DMS79 treated with DMSO at 0.1 percent for 48 hours (cell line): ENCODE measurements around the gene EXOC6B.

Experiments used
- DNase-seq: peaks from one replicate; lab custom pipeline; 2025; lab: John Stamatoyannopoulos, UW

EXOC6B gene

GRCh38 chr2:72144632-72145288 is 681.1 kb downstream of the EXOC6B start:
- peak; percentile 68 for DNase-seq

DNA sequence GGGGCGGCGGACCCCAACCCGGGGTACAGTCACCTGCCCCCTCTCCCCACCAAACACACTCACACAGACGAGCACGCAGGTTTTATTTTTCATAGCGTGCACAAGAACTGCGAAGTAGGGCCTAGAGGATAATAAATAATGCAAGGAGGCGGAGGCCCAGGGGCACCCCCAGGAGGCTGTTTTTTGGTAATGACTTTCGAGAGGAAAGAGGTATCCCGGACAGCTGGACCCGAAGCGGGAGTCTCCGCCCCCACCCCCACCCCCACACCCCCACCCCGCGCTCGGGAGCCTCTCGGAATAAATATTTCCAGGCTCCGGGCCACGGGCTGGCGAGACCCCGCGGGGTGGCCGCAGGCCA is 681.6 kb downstream of the EXOC6B start:
- no peak for DNase-seq

DNA sequence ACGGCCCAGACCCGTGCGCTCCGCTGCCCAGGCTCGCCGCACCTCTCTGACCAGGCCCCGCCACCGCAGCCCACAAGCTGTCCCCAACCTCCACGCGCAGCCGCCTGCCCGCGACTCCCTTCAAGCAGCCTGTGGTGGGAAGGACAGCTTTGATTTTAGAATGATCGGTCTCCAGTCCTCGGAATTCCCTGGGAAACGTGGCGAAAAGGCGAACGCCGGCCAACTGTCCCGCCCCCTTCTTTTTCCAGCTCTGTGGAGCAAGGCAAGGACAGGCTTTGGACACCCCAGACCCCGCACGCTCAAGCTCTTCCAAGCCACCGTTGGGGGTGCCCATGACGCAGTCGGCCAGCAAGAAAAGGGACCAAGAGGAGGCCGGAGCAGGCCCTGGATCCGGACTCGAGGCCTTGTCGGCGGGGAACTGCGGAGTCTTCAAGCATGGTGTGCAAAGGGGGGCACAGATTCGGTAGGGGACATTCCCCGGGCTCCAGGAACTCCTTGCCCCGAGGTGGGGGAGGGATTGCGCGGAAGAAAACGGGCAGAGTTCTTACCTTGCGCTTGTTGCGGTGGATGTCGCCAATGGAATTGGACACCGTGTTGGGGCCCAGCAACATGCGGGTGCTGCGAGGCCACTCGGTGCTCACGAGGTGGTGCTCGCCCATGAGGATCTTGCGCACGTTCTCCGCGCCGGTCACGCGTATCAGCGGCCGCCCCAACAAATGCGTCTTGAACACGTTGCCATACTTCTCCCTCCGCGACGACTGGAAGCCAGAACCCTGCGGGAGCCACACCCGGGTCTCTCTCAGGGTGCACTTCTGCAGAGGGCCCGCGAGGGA is 682.2 kb downstream of the EXOC6B start:
- peak; percentile 30 for DNase-seq

DNA sequence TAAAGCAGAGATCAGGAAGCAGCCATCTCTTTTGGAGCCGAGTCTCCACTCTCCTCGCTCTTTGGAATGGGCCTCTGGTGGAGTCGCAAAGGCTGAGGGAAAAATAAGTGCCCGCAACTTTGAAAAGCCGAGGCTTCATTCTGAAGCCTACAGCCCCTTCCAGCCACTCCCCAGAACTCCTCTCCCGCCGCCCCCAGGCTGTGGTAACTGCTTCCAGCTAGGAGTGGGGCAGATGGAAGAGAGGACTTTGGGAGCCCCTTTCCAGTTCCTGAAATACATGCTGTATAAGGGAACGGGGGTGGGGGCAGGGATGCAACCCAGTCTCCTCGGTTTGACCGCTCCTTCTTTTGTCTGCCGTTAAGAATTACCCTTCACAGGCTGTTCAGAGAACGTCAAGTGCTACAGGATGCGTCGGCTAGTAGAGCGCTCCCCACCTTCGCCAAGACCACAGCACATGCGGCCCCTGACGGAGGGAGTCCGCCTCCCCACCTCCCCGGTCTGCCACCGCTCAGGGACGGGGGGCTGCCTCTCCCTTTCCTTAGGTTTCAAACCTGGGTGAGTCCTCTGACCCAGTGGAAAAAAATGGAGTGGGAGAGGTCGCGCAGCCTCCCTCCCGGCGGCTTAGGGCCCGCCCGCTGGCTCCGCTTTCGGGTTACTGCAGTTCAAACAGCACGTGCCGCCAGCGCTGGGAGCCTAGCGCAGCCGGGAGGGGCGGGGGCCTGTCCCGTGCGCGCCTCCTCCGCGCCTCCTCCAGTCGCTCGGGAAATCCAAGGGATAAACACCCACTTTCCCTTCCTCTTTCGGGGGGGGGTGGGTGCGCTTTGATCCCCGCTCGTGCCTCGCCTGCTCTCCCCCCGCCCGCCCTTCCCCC is 683.0 kb downstream of the EXOC6B start:
- DNase-seq = peak; percentile 34

GRCh38 chr2:72141881-72142451 is 683.9 kb downstream of the EXOC6B start:
- no peak for DNase-seq

GRCh38 chr2:72141032-72141645 is 684.7 kb downstream of the EXOC6B start:
- DNase-seq = no peak

GRCh38 chr2:72140621-72140960 is 685.2 kb downstream of the EXOC6B start:
- no peak for DNase-seq

- DNase-seq = no peak
These were observed 685.8 kb downstream of the EXOC6B start for GRCh38 chr2:72139874-72140620.

DNA sequence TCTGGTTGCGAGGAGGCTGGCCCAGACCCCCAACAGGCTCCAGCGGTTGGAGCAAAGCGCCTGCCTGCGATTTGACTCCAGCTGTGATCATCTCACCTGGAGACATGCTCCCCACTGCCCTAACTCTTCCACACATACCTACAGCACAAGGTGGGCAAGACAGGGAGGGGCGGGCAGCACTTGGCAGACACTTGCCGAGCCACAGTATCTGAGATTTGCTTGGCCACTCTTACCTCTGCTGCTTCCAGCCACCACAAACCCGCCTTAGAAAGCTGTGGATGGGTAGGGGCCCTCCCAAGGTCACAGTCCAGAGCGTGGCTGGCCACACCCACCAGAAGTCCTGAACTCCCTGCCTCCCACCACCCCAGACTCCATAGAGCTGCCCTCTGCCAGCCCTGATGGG is 686.4 kb downstream of the EXOC6B start:
- no peak for DNase-seq

GRCh38 chr2:72138921-72139381 is 686.9 kb downstream of the EXOC6B start:
- no peak for DNase-seq

- no peak for DNase-seq
These were observed 687.6 kb downstream of the EXOC6B start for GRCh38 chr2:72138011-72138881.

DNA sequence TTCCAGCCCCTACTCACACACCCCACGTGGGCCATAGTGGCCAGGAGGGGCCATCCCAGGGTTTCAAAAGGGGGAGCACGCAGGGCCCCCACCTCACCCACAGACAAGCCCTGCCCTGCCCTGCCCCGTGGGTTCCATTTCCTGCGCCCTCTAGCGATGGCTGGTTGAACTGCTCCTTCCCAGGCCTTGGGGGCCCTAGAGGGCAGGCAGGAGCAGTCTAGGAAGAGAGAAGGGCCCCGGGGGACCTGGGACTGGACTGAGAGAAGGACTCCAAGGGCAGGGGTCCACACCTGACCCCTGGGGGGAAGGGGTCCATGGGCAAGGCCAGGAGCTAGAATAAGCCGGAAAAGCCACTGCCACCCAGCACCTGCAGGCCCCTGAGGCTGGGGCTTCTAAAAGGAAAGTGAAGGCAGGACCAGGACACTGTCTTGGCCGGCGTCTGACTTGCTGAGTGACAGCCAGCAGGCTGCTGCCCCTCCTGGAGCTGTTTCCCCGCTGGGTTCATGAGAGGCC is 688.3 kb downstream of the EXOC6B start:
- no peak for DNase-seq

DNA sequence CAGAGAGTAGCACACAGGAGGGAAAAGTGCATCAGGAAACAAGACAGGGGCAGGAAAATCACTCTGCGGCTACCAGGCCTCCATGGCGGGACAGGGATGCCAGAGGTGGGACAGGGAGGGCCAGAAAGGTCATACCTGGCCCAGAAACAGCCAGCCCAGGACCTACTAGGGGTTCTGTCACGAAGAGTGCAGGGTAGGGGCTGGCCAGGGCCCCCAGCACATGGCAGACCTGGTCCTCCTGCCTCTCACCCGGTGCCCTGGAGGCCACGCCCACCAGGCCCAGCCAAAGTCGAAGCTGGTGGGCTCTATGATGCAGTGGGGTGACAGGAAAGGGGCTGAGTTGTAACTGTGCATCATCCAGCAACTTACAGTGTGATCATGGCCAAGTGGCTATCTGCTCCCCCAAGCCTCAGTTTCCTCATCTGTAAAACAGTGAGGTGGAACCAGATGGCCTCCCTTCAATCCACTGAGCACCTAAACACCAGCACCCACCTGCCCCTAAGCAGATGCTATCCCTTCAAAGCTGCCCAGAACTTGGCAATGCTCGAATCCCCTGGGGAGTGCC is 688.8 kb downstream of the EXOC6B start:
- no peak for DNase-seq

- no peak for DNase-seq
These were observed 689.5 kb downstream of the EXOC6B start for GRCh38 chr2:72136331-72136730.

DNA sequence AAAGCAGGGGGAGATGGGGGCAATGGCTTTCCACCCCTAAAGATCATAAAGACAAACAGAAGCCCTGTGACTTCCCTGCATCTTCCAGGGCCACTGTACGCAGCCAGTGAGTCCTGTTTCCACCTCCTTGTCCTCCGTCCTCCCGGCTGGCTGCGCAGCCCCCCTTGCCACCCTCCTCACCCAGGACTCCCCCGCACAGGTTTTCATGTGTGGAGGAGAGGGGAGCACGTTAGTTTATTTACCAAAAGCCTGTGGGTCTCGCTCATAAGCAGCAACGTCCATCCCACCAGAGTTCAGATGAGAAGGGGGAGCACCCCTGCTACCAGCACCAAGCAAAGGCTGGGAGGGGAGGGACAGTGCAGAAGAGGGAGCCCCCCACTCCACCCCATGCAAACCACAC is 689.9 kb downstream of the EXOC6B start:
- DNase-seq = no peak

- DNase-seq = no peak
These were observed 690.6 kb downstream of the EXOC6B start for GRCh38 chr2:72134997-72135800.

DNA sequence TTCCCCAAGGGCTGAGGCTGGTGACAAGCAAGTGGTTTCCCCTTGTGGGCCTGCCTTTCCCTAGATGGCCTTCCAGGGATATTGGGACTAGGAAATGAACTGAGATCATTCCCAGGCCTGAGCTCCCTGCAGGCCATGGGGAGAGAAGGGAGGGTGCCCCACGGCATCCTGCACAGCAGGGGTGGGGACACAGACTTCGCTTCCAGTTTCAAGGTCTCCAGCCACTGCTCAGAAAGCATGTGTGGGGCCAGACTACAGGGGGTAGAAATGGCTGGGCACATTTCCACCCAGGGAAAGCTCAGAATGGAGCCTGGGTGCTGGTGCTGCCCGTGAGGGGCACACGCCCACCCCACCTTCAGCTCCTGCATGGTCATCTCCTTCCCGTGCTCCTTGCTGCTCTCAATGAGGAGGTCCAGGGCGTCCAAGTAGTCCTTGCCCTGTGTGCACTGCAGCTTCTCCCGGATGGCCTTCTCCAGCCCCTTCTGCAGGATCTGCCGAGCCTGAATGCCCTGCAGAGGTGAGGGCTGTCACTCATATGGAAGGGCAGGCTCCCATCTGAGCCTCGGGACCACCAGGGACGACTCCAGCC is 691.3 kb downstream of the EXOC6B start:
- DNase-seq = no peak

DNA sequence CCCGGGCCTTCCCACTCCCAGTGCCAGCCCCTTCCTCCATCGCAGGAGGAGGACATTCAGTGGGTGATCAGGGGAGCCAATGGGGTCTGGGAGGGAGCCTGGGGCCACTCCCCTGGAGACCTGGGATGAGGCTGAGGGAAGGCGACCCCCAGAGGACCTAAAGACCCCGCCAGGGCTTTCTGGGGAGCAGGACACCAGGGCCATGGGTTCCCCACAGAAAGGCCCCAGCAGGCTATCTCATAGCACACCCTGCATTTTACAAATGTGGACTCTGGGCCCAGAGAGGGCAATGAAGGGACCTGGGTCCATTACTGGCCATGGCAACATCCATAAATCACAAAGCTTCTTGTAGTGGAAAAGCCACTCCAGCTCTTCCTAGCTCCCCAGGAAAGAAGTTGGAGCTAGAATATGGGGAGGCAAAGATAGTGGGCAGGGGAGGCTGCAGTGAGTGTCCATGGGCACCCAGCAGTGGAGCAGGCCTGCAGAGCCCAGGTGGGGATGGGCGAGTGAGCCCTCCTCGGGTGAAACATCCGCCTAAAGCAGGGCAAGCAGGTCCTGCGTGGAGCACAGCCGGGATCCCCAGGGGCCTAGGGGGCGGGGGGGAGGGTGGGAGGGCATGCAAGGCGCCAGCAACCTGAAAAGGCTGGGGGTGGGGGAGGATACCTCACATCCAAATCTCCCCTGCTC is 692.0 kb downstream of the EXOC6B start:
- DNase-seq = no peak
